Measurements from ENCODE around the gene GABPB2.

- TF ChIP-seq CTCF (IDR thresholded peaks at IDR 0.05; ENCODE audit: insufficient read depth, low read length, poor library complexity, severe bottlenecking): no peak
- no peak for TF ChIP-seq EZH2phosphoT487 (conservative IDR thresholded peaks at IDR 0.05; ENCODE audit: low read length)
Measured at GRCh38 chr1:151055581-151055980, 15.0 kb upstream of the GABPB2 start.
